ENCODE data around the gene USP10.
"Not testable (repeated sequence)": the region's sequence is repeated elsewhere in the genome, so short reads cannot be mapped to it uniquely, and the experiment has no call there.

Gene USP10

DNA sequence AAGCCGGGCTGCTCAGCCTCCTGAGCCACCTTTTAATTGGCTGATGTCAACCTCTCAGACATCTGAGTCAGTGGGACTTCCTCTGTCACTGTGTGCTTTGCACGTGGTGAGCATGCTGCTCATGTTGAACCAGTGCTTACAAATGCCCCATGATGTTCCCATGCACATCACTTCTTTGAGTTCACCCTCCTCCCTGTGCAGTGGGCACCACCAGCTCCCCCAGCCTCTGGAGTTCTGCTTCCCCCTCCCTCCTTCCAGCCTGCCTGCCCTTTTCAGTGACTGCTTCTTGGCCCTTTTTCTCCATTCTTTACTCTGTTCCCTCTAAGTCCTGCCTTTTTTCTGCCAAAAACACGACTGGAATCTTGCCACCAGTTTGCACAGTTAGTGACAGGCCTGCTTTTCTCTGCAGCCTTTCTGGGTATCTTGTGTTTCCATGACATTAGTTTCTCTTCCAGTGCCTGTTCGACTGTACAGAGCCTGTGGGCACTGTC lies 41.6 kb downstream of the USP10 start:
- no peak for DNase-seq (ENCODE audit: low read depth in 1 of 2, low spot score in 1 of 2)
- in situ Hi-C loops (cut with HindIII; ENCODE audit: low pct_unique_long_range_greater_than_20kb, low sequenced_read_pairs), result no loop called here

GRCh38 chr16:84742641-84743092 lies 42.9 kb downstream of the USP10 start:
- TF ChIP-seq JUND (IDR thresholded peaks at IDR 0.05; ENCODE audit: low read depth), result no peak
- in situ Hi-C loops (cut with HindIII; ENCODE audit: low pct_unique_long_range_greater_than_20kb, low sequenced_read_pairs), result no loop called here
- DNase-seq (ENCODE audit: low read depth in 1 of 2, low spot score in 1 of 2), result no peak

More for the DNA sequence above, 41.6 kb downstream of the USP10 start:
- TF ChIP-seq JUND (IDR thresholded peaks at IDR 0.05; ENCODE audit: low read depth), result no peak

DNA sequence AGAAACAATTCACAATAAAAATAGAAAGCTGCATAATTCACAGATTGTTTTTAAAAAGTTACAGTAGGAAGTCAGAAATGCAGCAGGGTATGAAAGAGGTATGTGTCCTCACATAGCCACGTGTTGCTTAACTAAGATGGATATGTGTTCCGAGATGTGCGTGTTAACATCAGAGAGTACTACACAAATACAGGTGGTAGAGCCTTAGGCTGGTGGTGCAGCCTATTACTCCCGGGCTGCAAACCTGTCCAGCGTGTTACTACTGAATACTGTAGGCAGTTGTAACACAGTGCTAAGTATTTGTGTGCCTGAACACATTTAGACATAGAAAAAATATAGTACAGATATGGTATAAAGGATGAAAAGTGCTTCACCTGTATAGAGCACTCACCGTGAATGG lies 46.4 kb downstream of the USP10 start:
- DNase-seq (ENCODE audit: low read depth in 1 of 2, low spot score in 1 of 2), result peak; percentile 50 to 88
- in situ Hi-C loops (cut with HindIII; ENCODE audit: low pct_unique_long_range_greater_than_20kb, low sequenced_read_pairs), result no loop called here

DNA sequence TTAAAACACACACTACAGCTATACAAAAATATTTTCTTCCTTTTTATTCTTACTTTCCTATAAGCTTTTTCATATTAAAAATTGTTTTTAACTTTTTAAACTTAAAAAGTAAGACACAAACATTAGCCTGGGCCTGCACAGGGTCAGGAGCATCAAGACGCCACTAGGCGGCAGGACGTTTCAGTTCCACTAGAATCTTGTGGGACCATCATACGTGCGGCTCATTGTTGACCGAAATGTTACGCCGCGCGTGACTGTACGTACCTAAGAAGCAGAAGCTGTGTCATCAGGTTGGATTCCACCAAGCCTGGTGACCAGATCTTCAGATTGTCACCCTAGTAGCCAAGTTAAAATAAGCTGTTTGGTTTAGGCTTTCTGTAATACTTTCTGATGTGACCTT lies 47.1 kb downstream of the USP10 start:
- no peak for TF ChIP-seq JUND (IDR thresholded peaks at IDR 0.05; ENCODE audit: low read depth)
- in situ Hi-C loops (cut with HindIII; ENCODE audit: low pct_unique_long_range_greater_than_20kb, low sequenced_read_pairs), result no loop called here
- peak; percentile 41 to 95 for DNase-seq (ENCODE audit: low read depth in 1 of 2, low spot score in 1 of 2)

More for the DNA sequence above, 46.4 kb downstream of the USP10 start:
- no peak for TF ChIP-seq JUND (IDR thresholded peaks at IDR 0.05; ENCODE audit: low read depth)

GRCh38 chr16:84748247-84748646 lies 48.4 kb downstream of the USP10 start:
- in situ Hi-C loops (cut with HindIII; ENCODE audit: low pct_unique_long_range_greater_than_20kb, low sequenced_read_pairs); DNase-seq (ENCODE audit: low read depth in 1 of 2, low spot score in 1 of 2): not testable (repeated sequence)

DNA sequence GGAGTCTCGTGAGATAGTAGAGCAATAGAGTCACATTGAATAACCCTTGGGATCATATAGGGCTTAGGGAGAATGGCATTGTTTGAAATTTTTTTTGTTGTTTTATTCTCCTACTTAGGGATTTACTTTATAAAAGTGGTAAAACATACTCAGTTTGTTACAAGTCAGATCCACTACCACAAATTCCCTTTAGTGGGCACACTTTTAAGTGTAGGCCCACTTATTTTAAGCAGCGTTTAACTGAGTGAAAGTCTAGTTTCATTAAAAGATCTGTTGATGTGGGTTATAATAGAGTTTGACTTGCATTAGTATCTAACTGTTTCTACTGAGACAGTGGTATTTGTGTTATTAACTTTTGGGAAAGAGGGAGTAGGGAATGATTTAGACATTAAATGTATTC lies 49.3 kb downstream of the USP10 start:
- no peak for TF ChIP-seq JUND (IDR thresholded peaks at IDR 0.05; ENCODE audit: low read depth)
- in situ Hi-C loops (cut with HindIII; ENCODE audit: low pct_unique_long_range_greater_than_20kb, low sequenced_read_pairs), result no loop called here
- DNase-seq (ENCODE audit: low read depth in 1 of 2, low spot score in 1 of 2), result no peak

DNA sequence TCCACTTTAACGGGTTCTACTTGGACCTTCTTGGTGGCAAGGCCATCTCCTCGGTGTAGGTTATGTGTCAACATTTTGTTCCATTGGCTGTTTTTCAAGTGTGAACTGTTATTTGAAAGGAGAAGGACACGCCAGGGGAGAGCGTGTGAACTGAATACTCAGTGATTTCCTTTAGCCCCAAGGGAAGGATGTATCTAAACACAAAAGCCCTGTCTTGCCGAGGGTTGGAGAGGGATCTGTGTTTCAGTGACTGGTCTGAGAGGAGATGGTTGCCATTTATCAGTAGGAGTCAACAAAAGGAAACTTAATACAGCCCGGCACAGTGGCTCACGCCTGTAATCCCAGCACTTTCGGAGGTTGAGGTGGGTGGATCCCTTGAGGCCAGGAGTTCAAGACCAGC lies 50.0 kb downstream of the USP10 start:
- no peak for TF ChIP-seq JUND (IDR thresholded peaks at IDR 0.05; ENCODE audit: low read depth)
- DNase-seq (ENCODE audit: low read depth in 1 of 2, low spot score in 1 of 2), result no peak
- in situ Hi-C loops (cut with HindIII; ENCODE audit: low pct_unique_long_range_greater_than_20kb, low sequenced_read_pairs), result no loop called here

- no peak for DNase-seq (ENCODE audit: low read depth in 1 of 2, low spot score in 1 of 2)
- in situ Hi-C loops (cut with HindIII; ENCODE audit: low pct_unique_long_range_greater_than_20kb, low sequenced_read_pairs), result no loop called here
- no peak for TF ChIP-seq JUND (IDR thresholded peaks at IDR 0.05; ENCODE audit: low read depth)
These were observed 50.8 kb downstream of the USP10 start for GRCh38 chr16:84750575-84750974.

DNA sequence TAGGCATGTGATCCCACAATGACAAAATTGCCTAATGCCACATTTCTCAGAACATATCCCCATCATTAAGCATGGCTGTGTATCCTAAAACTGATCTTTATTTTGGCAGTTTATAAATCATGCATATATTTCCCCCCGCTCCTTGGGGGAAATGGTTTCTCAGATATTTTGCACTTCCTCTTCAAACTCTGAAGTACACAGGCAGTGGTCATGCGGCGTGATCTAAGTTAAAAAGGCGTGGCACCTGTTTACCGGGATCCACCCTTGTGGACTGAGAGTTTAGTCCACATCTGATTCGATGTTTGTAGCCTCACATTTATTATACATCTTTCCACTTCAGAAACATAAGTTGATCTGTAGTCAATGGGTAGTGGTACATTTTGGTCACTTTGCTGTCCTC lies 51.4 kb downstream of the USP10 start:
- no peak for TF ChIP-seq JUND (IDR thresholded peaks at IDR 0.05; ENCODE audit: low read depth)
- in situ Hi-C loops (cut with HindIII; ENCODE audit: low pct_unique_long_range_greater_than_20kb, low sequenced_read_pairs), result no loop called here
- DNase-seq (ENCODE audit: low read depth in 1 of 2, low spot score in 1 of 2), result no peak

DNA sequence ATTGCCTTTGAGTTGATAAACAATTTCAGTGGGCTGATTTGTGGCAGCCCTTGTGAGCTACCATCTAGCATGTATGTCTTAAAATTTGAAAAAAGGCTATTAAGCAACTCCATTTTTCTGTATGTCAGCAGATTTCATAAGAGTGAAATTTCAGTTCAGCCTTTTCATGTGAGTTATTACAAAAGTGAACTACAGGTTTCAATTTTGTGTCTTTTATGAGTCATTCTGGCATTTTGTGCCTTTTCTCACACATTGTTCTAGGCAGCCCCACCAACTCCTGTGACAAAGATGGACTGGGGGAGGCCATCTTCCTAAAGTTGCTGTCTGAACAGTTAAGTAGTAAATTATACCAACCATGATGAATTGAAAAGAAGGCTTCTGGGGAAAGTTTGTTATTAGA lies 52.1 kb downstream of the USP10 start:
- TF ChIP-seq JUND (IDR thresholded peaks at IDR 0.05; ENCODE audit: low read depth), result no peak
- in situ Hi-C loops (cut with HindIII; ENCODE audit: low pct_unique_long_range_greater_than_20kb, low sequenced_read_pairs), result no loop called here
- no peak for DNase-seq (ENCODE audit: low read depth in 1 of 2, low spot score in 1 of 2)

DNA sequence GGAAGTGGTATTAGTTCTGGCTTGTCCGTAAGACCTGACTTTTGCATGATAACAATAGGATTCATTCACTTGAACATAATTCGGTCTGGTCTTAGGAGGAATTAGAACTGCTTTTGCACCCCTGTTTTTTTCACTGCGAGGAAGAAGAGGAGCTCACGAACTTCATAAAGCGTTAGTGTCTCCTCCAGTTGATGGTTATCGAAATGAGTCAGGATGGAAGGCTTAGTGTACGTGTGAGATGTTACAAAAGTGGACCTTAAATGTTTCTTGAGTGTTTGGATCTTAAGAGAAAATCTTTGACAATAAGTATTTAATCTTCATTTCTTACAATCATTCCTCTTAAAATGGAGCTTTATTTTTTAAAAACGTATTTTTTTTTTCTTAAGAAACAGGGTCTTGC lies 52.8 kb downstream of the USP10 start:
- in situ Hi-C loops (cut with HindIII; ENCODE audit: low pct_unique_long_range_greater_than_20kb, low sequenced_read_pairs), result no loop called here
- TF ChIP-seq JUND (IDR thresholded peaks at IDR 0.05; ENCODE audit: low read depth), result no peak
- DNase-seq (ENCODE audit: low read depth in 1 of 2, low spot score in 1 of 2), result no peak

DNA sequence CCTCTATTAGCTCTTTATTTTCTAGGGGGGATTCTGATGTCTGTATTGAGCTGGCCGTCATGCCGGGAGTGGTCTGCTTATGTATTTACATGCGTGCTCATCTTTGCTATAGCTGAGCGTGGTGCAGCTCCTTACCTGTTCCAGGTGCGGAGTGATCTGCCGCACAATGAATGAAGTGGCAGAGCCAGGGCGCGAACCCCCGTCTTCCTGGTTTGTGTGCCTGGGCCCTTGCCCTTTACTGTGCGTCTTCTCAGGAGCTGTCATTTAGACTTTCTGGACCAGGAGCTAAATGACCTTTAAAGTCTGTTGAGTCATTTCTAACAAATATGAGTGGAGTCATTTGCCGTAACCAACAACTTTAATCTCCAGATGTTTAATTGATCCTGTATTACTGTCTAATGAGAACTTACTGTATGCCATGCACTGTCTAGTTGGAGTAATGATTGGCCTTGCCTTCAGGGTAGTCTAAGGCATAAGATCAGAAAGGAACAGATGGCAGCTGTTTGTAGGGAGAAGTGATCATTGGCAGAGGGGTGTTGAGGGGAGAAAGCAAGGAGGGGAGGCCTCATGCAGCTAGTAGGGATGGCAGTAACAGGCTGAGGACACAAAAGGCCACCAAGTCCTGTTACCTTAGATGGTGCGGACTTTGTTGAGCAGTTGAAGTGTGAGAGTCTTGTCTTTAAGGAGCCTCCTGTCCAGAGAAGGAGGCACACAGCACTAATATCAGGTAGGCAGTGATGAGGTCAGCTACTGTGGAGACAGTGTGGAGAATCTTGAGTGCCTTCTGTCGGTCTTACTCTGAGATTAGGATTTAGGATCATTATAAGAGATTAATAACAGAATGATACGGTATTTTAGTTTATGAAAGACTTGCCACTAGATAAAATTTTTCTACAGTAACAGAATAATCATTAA lies 53.9 kb downstream of the USP10 start:
- no peak for TF ChIP-seq JUND (IDR thresholded peaks at IDR 0.05; ENCODE audit: low read depth)
- in situ Hi-C loops (cut with HindIII; ENCODE audit: low pct_unique_long_range_greater_than_20kb, low sequenced_read_pairs), result no loop called here
- no peak for DNase-seq (ENCODE audit: low read depth in 1 of 2, low spot score in 1 of 2)

DNA sequence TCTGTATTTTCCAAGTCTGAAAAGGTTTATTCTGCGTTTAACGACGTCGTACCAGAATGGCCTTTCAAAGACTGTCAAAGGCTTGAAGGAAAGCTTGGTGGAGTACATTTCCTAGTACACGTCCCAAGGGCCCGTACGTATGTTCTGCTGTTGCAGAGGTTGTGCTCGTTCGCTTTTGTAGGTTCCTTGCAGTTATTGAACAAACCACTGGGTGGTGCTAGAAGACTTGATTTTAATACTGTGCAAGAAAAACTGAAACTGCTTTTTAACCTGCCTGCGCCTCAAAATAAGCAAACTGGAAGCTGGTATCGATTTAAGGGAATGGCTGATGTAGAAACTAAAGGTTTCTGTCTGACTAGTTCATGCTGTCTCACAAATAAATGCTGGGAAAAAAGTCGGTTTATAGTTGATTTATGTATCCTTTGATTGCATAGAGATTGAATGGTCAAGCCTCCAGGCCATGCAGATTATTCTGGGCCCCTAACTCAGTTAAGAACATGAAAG lies 54.6 kb downstream of the USP10 start:
- TF ChIP-seq JUND (IDR thresholded peaks at IDR 0.05; ENCODE audit: low read depth), result no peak
- DNase-seq (ENCODE audit: low read depth in 1 of 2, low spot score in 1 of 2), result peak; percentile 73 to 93
- in situ Hi-C loops (cut with HindIII; ENCODE audit: low pct_unique_long_range_greater_than_20kb, low sequenced_read_pairs), result no loop called here
